ENCODE data around the gene FAM83C. TPM values are rescaled to one million over a fixed set of nuclear protein-coding genes. Genes with fewer than 3 reads are reported as not detected.

The FAM83C gene
- total RNA-seq, 1 experiment from 2014 or later = not detected

DNA sequence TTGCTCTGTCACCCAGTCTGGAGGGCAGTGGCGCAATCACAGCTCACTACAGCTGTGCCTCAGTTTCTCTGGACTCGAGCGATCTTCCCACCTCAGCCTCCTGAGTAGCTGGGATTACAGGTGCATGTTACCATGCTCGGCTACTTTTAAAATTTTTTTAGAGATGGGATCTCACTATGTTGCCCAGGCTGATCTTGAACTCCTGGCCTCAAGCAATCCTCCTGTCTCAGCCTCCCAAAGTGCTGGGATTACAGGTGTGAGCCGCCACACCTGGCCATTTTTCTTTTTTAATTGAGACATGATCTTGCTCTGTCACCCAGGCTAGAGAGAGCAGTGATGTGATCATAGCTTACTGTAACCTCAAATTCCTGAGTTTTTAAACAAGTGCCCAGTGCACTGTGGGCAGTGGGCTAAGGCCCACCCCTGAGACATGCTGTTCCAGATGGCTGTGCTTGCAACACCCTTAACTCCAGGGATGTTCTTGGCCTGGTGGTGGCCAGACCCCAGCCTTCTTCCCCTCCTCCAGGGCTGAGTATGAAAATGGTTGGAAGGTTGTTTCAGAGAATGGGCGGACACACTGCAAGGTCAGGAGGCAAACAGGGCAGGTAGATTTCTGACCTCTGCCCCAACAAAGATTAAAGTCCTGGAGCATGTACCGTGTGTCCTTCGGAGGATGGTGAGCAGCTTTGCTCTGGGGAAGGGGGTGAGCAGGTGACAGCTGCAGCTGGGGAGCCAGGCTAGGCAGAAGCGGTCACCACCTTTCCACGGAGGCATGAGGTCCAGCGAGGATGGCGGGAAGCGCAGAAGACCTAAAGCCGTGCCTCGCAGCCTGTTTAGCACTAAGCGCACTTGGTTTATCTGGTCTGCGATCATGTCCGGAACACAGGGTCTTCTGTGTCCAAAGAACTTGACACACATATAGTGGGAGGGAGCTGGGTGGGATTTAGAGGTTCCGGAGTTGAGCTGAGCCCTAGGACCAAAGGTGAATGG, 1.4 kb upstream of the FAM83C start:
- ATAC-seq = no peak
- H3K4me1 ChIP-seq (ENCODE audit: control insufficient read depth in 1 of 2, insufficient read depth in 2 of 2, low read length in 2 of 2) = peaks cover 5 to 13% of the 10 kb centered on the region in 2 experiments; a peak in 2 of 4 replicates
- no peaks in the 10 kb centered on the region for H4K20me1 ChIP-seq (ENCODE audit: insufficient read depth)
- POLR2A ChIA-PET = no interaction called here
- no TSS peak for BruUV-seq (replicated peaks)
- no peak overlapping the region for H3K9ac ChIP-seq (ENCODE audit: low read length)
- H2AFZ ChIP-seq (ENCODE audit: low read depth, low read length, poor library complexity, severe bottlenecking) = no peak overlapping the region
- H3K4me2 ChIP-seq (ENCODE audit: low read length) = no peak overlapping the region
- TF ChIP-seq, protein P1, sequence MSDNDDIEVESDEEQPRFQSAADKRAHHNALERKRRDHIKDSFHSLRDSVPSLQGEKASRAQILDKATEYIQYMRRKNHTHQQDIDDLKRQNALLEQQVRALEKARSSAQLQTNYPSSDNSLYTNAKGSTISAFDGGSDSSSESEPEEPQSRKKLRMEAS (IDR thresholded peaks at IDR 0.05) = no peak
- no peak for TF ChIP-seq SRF (IDR thresholded peaks at IDR 0.05; ENCODE audit: low read depth)
- TF ChIP-seq, protein P2, sequence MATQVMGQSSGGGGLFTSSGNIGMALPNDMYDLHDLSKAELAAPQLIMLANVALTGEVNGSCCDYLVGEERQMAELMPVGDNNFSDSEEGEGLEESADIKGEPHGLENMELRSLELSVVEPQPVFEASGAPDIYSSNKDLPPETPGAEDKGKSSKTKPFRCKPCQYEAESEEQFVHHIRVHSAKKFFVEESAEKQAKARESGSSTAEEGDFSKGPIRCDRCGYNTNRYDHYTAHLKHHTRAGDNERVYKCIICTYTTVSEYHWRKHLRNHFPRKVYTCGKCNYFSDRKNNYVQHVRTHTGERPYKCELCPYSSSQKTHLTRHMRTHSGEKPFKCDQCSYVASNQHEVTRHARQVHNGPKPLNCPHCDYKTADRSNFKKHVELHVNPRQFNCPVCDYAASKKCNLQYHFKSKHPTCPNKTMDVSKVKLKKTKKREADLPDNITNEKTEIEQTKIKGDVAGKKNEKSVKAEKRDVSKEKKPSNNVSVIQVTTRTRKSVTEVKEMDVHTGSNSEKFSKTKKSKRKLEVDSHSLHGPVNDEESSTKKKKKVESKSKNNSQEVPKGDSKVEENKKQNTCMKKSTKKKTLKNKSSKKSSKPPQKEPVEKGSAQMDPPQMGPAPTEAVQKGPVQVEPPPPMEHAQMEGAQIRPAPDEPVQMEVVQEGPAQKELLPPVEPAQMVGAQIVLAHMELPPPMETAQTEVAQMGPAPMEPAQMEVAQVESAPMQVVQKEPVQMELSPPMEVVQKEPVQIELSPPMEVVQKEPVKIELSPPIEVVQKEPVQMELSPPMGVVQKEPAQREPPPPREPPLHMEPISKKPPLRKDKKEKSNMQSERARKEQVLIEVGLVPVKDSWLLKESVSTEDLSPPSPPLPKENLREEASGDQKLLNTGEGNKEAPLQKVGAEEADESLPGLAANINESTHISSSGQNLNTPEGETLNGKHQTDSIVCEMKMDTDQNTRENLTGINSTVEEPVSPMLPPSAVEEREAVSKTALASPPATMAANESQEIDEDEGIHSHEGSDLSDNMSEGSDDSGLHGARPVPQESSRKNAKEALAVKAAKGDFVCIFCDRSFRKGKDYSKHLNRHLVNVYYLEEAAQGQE (IDR thresholded peaks at IDR 0.05; ENCODE audit: low read depth) = no peak
- TF ChIP-seq, protein P3, sequence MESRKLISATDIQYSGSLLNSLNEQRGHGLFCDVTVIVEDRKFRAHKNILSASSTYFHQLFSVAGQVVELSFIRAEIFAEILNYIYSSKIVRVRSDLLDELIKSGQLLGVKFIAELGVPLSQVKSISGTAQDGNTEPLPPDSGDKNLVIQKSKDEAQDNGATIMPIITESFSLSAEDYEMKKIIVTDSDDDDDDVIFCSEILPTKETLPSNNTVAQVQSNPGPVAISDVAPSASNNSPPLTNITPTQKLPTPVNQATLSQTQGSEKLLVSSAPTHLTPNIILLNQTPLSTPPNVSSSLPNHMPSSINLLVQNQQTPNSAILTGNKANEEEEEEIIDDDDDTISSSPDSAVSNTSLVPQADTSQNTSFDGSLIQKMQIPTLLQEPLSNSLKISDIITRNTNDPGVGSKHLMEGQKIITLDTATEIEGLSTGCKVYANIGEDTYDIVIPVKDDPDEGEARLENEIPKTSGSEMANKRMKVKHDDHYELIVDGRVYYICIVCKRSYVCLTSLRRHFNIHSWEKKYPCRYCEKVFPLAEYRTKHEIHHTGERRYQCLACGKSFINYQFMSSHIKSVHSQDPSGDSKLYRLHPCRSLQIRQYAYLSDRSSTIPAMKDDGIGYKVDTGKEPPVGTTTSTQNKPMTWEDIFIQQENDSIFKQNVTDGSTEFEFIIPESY (IDR thresholded peaks at IDR 0.05; ENCODE audit: extremely low read depth, insufficient replicate concordance, low read length) = no peak
- TF ChIP-seq, protein P4, sequence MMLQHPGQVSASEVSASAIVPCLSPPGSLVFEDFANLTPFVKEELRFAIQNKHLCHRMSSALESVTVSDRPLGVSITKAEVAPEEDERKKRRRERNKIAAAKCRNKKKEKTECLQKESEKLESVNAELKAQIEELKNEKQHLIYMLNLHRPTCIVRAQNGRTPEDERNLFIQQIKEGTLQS (IDR thresholded peaks at IDR 0.05) = no peak
- no peak for TF ChIP-seq ZNF274 (IDR thresholded peaks at IDR 0.05; ENCODE audit: low read depth, low read length)
- H3K36me3 ChIP-seq (ENCODE audit: control insufficient read depth in 1 of 2, insufficient read depth in 2 of 2, low read length in 2 of 2) = no peaks in the 10 kb centered on the region
- no peak for DNase-seq (ENCODE audit: low read depth, low spot score)
- no peaks in the 10 kb centered on the region for H3K9me3 ChIP-seq (ENCODE audit: control insufficient read depth in 1 of 2, insufficient read depth in 1 of 2, low read depth in 1 of 2, low read length in 2 of 2)
- no peak overlapping the region for H3K27ac ChIP-seq (ENCODE audit: low read depth, low read length)
- no peaks in the 10 kb centered on the region for H3K79me2 ChIP-seq (ENCODE audit: insufficient read depth, low read length)
- no peaks in the 10 kb centered on the region for H3K9me2 ChIP-seq (ENCODE audit: insufficient read depth)
- CTCF ChIA-PET = interaction anchor here (5.2 kb wide), 1 partner anchor 11 kb away, joined by 27 read pairs; no protein-coding TSS in a partner anchor
- no peak overlapping the region for H3K4me3 ChIP-seq (replicated peaks in 1 of 2; ENCODE audit: low read depth in 1 of 2, low read length in 2 of 2)
- intact Hi-C loops (cut with micrococcal nuclease) = no loop called here
- no peaks in the 10 kb centered on the region for H3K27me3 ChIP-seq (ENCODE audit: insufficient read depth, low read length)
- RAD21 ChIA-PET (ENCODE audit: low non-redundant PET in 1 of 2, low total read pairs in 2 of 2, uncharacterized antibody in 2 of 2, unreplicated experiment in 2 of 2) = no interaction called here
